Measurements from ENCODE around the gene PROCA1.
A peak's percentile ranks its signal among the peaks of the same experiment; 100 is the strongest.

Gene PROCA1

GRCh38 chr17:28744972-28745785 lies 33.5 kb upstream of the PROCA1 start:
- FAIRE-seq (no peak), DNase-seq (ENCODE audit: insufficient read length, low spot score) (no peak)
- TF ChIP-seq TAF1 (IDR thresholded peaks at IDR 0.05; ENCODE audit: low read depth, low read length) (no peak), SPI1 (IDR thresholded peaks at IDR 0.05; ENCODE audit: low read depth, low read length) (no peak), PAX5 (IDR thresholded peaks at IDR 0.05; ENCODE audit: insufficient read depth, low read length, severe bottlenecking) (no peak), POLR2A (IDR thresholded peaks at IDR 0.05; ENCODE audit: low read depth, low read length) (0 out of 2 replicates have a peak, but pooled peaks have one; percentile 2), POU2F2 (IDR thresholded peaks at IDR 0.05; ENCODE audit: low read depth, low read length) (peak; percentile 6; the same call in 1 of the 2 replicates), POLR2AphosphoS5 (IDR thresholded peaks at IDR 0.05; ENCODE audit: low read depth, low read length) (no peak)

- DNase-seq (ENCODE audit: insufficient read length, low spot score) = no peak
- TF ChIP-seq PAX5 (IDR thresholded peaks at IDR 0.05; ENCODE audit: insufficient read depth, low read length, severe bottlenecking) = no peak
- no peak; the same call in 1 of the 2 replicates for TF ChIP-seq POLR2A (IDR thresholded peaks at IDR 0.05; ENCODE audit: low read depth, low read length)
- no peak for TF ChIP-seq TAF1 (IDR thresholded peaks at IDR 0.05; ENCODE audit: low read depth, low read length)
- TF ChIP-seq POU2F2 (IDR thresholded peaks at IDR 0.05; ENCODE audit: low read depth, low read length) = no peak
- TF ChIP-seq POLR2AphosphoS5 (IDR thresholded peaks at IDR 0.05; ENCODE audit: low read depth, low read length) = no peak
- no peak for TF ChIP-seq SPI1 (IDR thresholded peaks at IDR 0.05; ENCODE audit: low read depth, low read length)
- no peak for FAIRE-seq
These were observed 32.6 kb upstream of the PROCA1 start for GRCh38 chr17:28744104-28744971.

- peak; percentile 73 for DNase-seq (ENCODE audit: insufficient read length, low spot score)
- TF ChIP-seq PAX5 (IDR thresholded peaks at IDR 0.05; ENCODE audit: insufficient read depth, low read length, severe bottlenecking) = peak; percentile 7
- TF ChIP-seq POU2F2 (IDR thresholded peaks at IDR 0.05; ENCODE audit: low read depth, low read length) = peak; percentile 45; the same call in 1 of the 2 replicates
- peak; percentile 90 for TF ChIP-seq POLR2A (IDR thresholded peaks at IDR 0.05; ENCODE audit: low read depth, low read length)
- TF ChIP-seq SPI1 (IDR thresholded peaks at IDR 0.05; ENCODE audit: low read depth, low read length) = no peak
- TF ChIP-seq POLR2AphosphoS5 (IDR thresholded peaks at IDR 0.05; ENCODE audit: low read depth, low read length) = peak; percentile 85
- peak; percentile 78 for TF ChIP-seq TAF1 (IDR thresholded peaks at IDR 0.05; ENCODE audit: low read depth, low read length)
- FAIRE-seq = no peak
These were observed 31.8 kb upstream of the PROCA1 start, which contains the start of gene TRAF4 for GRCh38 chr17:28743243-28744103. TRAF4 (plus strand) TSS chr17:28744011; CDS start chr17:28744113, 102 bp downstream.

- FAIRE-seq (peak; percentile 96), DNase-seq (ENCODE audit: insufficient read length, low spot score) (no peak)
- TF ChIP-seq POU2F2 (IDR thresholded peaks at IDR 0.05; ENCODE audit: low read depth, low read length) (peak; percentile 61; the same call in 1 of the 2 replicates), POLR2A (IDR thresholded peaks at IDR 0.05; ENCODE audit: low read depth, low read length) (no peak), TAF1 (IDR thresholded peaks at IDR 0.05; ENCODE audit: low read depth, low read length) (peak; percentile 54; the same call in 1 of the 2 replicates), SPI1 (IDR thresholded peaks at IDR 0.05; ENCODE audit: low read depth, low read length) (peak; percentile 82), POLR2AphosphoS5 (IDR thresholded peaks at IDR 0.05; ENCODE audit: low read depth, low read length) (peak; percentile 37)
These were observed 30.0 kb upstream of the PROCA1 start for GRCh38 chr17:28741358-28742349.

- TF ChIP-seq POLR2A (IDR thresholded peaks at IDR 0.05; ENCODE audit: low read depth, low read length) (no peak), POU2F2 (IDR thresholded peaks at IDR 0.05; ENCODE audit: low read depth, low read length) (no peak), PAX5 (IDR thresholded peaks at IDR 0.05; ENCODE audit: insufficient read depth, low read length, severe bottlenecking) (no peak), POLR2AphosphoS5 (IDR thresholded peaks at IDR 0.05; ENCODE audit: low read depth, low read length) (no peak), TAF1 (IDR thresholded peaks at IDR 0.05; ENCODE audit: low read depth, low read length) (no peak), SPI1 (IDR thresholded peaks at IDR 0.05; ENCODE audit: low read depth, low read length) (no peak)
- FAIRE-seq (no peak), DNase-seq (ENCODE audit: insufficient read length, low spot score) (no peak)
These were observed 29.0 kb upstream of the PROCA1 start for GRCh38 chr17:28740406-28741357.

GRCh38 chr17:28738680-28739384 lies 27.1 kb upstream of the PROCA1 start:
- FAIRE-seq (peak; percentile 82), DNase-seq (ENCODE audit: insufficient read length, low spot score) (no peak)
- peak; percentile 80 for TF ChIP-seq SPI1 (IDR thresholded peaks at IDR 0.05; ENCODE audit: low read depth, low read length)
- peak; percentile 79 for TF ChIP-seq POU2F2 (IDR thresholded peaks at IDR 0.05; ENCODE audit: low read depth, low read length)
- TF ChIP-seq TAF1 (IDR thresholded peaks at IDR 0.05; ENCODE audit: low read depth, low read length) = 0 out of 2 replicates have a peak, but pooled peaks have one; percentile 10
- 0 out of 2 replicates have a peak, but pooled peaks have one; percentile 33 for TF ChIP-seq POLR2A (IDR thresholded peaks at IDR 0.05; ENCODE audit: low read depth, low read length)
- TF ChIP-seq PAX5 (IDR thresholded peaks at IDR 0.05; ENCODE audit: insufficient read depth, low read length, severe bottlenecking) = peak; percentile 16
- no peak; the same call in 1 of the 2 replicates for TF ChIP-seq POLR2AphosphoS5 (IDR thresholded peaks at IDR 0.05; ENCODE audit: low read depth, low read length)
